SU-DHL-6 (cell line): ENCODE data around the gene SUN3.

Source experiments
- H2AFZ ChIP-seq: fragments of 200-600 bp; sonication (generic); 2 replicates; pipeline ENCODE4 v1.6.1; 2014; ENCODE audit warnings: low read depth, mild to moderate bottlenecking, moderate library complexity, mixed read lengths, antibody characterized with exemption, low read length; ENCODE audit not compliant: severe bottlenecking
- H3F3A ChIP-seq: fragments of 200-600 bp; shearing (Covaris generic); 2 replicates; pipeline ENCODE4 v1.6.0; 2016; ENCODE audit warnings: antibody characterized with exemption, mild to moderate bottlenecking; ENCODE audit not compliant: insufficient read depth
- H3K27ac ChIP-seq: fragments of 200-600 bp; sonication (generic); 2 replicates; pipeline ENCODE4 v1.5.1; 2016; ENCODE audit warnings: low read depth, mild to moderate bottlenecking, low read length, moderate library complexity, mixed read lengths
- H3K27me3 ChIP-seq: fragments of 200-600 bp; sonication (generic), shearing (Covaris generic); 2 replicates; pipeline ENCODE4 v1.6.0; 2014; ENCODE audit warnings: mild to moderate bottlenecking, low read length
- H3K36me3 ChIP-seq: fragments of 200-600 bp; sonication (generic); 2 replicates; pipeline ENCODE4 v1.6.1; 2014; ENCODE audit warnings: mild to moderate bottlenecking, low read length, mixed read lengths
- H3K4me2 ChIP-seq: fragments of 300-600, 200-600 bp; shearing (Covaris generic), sonication (generic); 2 replicates; pipeline ENCODE4 v1.6.0; 2014; ENCODE audit warnings: low read length, low read depth, mild to moderate bottlenecking; ENCODE audit not compliant: poor library complexity, severe bottlenecking
- H3K4me3 ChIP-seq: fragments of 200-600 bp; sonication (generic); 2 replicates; pipeline ENCODE4 v1.5.1; 2014; ENCODE audit warnings: antibody characterized with exemption, low read length, mild to moderate bottlenecking, mixed read lengths; ENCODE audit not compliant: insufficient read depth, poor library complexity, severe bottlenecking
- H3K79me2 ChIP-seq: fragments of 200-600 bp; sonication (generic); 2 replicates; pipeline ENCODE4 v1.6.1; 2014; ENCODE audit warnings: mild to moderate bottlenecking, low read length, moderate library complexity; ENCODE audit not compliant: insufficient read depth
- H3K9ac ChIP-seq: fragments of 200-600 bp; sonication (generic); 2 replicates; pipeline ENCODE4 v1.7.0; 2014; ENCODE audit warnings: mild to moderate bottlenecking, low read length
- H3K9me2 ChIP-seq: fragments of 200-600 bp; sonication (generic); replicated peaks from 2 replicates; pipeline ENCODE4 v1.6.1; 2014; ENCODE audit warnings: low read length; ENCODE audit not compliant: insufficient read depth
- H3K9me3 ChIP-seq: fragments of 200-600 bp; sonication (generic); 2 replicates; pipeline ENCODE4 v1.6.1; 2014; ENCODE audit warnings: low read length, mixed read lengths; ENCODE audit not compliant: insufficient read depth
- H4K20me1 ChIP-seq: fragments of 200-600 bp; sonication (generic); 2 replicates; pipeline ENCODE4 v1.6.1; 2014; ENCODE audit warnings: low read depth, mild to moderate bottlenecking, antibody characterized with exemption, low read length, moderate library complexity, mixed read lengths
- CTCF ChIP-seq: fragments of 200-600 bp; sonication (generic); IDR thresholded peaks from one replicate; pipeline ENCODE4 v1.5.1; 2017; ENCODE audit warnings: antibody characterized with exemption, mild to moderate bottlenecking, low read length, moderate library complexity; ENCODE audit not compliant: insufficient read depth, poor library complexity, severe bottlenecking
- EZH2phosphoT487 ChIP-seq: fragments of 200-600 bp; sonication (generic), shearing (Covaris generic); conservative IDR thresholded peaks from 2 replicates; pipeline ENCODE4 v1.6.1; 2018; ENCODE audit warnings: mild to moderate bottlenecking, antibody characterized with exemption, low read length, moderate library complexity, mixed read lengths

Gene SUN3

GRCh38 chr7:48025624-48026023 lies 3.3 kb downstream of the SUN3 start:
- Histone ChIP-seq H3F3A (no peaks in the 10 kb centered on the region), H2AFZ (no peak overlapping the region), H3K27me3 (no peaks in the 10 kb centered on the region), H3K4me2 (no peak overlapping the region), H3K79me2 (no peaks in the 10 kb centered on the region), H3K9ac (no peak overlapping the region), H3K9me2 (no peaks in the 10 kb centered on the region), H4K20me1 (no peaks in the 10 kb centered on the region), H3K27ac (no peak overlapping the region), H3K4me3 (no peak overlapping the region), H3K36me3 (no peaks in the 10 kb centered on the region), H3K9me3 (no peaks in the 10 kb centered on the region)
- no peak for TF ChIP-seq CTCF
- TF ChIP-seq EZH2phosphoT487: no peak

GRCh38 chr7:48017674-48018073 lies 11.2 kb downstream of the SUN3 start:
- Histone ChIP-seq H3K4me2 (no peak overlapping the region), H3K9ac (no peak overlapping the region), H2AFZ (no peak overlapping the region), H3K4me3 (no peak overlapping the region), H4K20me1 (no peaks in the 10 kb centered on the region), H3K27ac (no peak overlapping the region), H3K9me2 (no peaks in the 10 kb centered on the region), H3K36me3 (no peaks in the 10 kb centered on the region), H3K79me2 (no peaks in the 10 kb centered on the region), H3K27me3 (no peaks in the 10 kb centered on the region), H3K9me3 (no peaks in the 10 kb centered on the region), H3F3A (no peaks in the 10 kb centered on the region)
- TF ChIP-seq EZH2phosphoT487: no peak
- TF ChIP-seq CTCF: no peak

GRCh38 chr7:48016641-48017040 lies 12.3 kb downstream of the SUN3 start:
- no peaks in the 10 kb centered on the region for H4K20me1 ChIP-seq
- TF ChIP-seq CTCF (no peak), EZH2phosphoT487 (no peak)

More at GRCh38 chr7:48016641-48017040, 12.3 kb downstream of the SUN3 start:
- Histone ChIP-seq H3K4me2 (no peak overlapping the region), H3K79me2 (no peaks in the 10 kb centered on the region), H2AFZ (no peak overlapping the region), H3K9me2 (no peaks in the 10 kb centered on the region), H3K9me3 (no peaks in the 10 kb centered on the region), H3K27me3 (no peaks in the 10 kb centered on the region), H3K4me3 (no peak overlapping the region), H3K27ac (no peak overlapping the region), H3K36me3 (no peaks in the 10 kb centered on the region), H3F3A (no peaks in the 10 kb centered on the region), H3K9ac (no peak overlapping the region)
